ENCODE results near the gene BCAR1.
"Not testable (repeated sequence)": the region's sequence is repeated elsewhere in the genome, so short reads cannot be mapped to it uniquely, and the experiment has no call there.

The BCAR1 gene

DNA sequence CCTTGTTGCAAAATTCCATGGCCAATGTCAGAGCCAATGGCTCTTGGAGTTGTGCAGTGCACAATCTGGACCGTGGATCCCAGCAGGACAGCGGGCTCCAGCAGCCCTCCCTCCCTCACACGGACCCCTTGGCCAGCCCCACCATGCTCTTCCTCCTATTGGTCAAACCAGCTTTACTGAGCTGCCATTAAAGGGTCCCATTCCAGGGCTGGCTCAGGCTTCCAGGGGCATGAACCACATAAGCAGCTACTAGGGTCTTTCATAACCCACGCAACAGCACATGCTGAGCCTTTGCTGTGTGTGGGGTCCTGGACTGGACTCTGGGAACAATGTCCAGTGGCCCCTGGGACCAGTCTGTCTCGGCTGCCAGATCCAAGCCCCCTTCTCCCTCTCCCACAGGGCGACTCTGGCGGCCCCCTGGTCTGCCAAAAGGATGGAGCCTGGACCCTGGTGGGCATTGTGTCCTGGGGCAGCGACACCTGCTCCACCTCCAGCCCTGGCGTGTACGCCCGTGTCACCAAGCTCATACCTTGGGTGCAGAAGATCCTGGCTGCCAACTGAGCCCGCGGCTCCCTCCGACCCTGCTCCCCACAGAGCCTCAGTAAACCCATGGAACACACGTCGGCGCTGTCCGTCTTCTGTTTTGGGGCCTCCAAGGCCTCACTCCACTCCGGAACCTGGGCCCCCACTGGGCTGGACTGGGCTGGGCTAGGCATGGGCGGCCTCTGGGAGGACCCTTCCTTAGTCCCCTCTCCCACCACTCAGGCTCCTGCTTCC, 26.9 kb downstream of the BCAR1 start:
- peak; percentile 44 for DNase-seq (ENCODE audit: low spot score)

DNA sequence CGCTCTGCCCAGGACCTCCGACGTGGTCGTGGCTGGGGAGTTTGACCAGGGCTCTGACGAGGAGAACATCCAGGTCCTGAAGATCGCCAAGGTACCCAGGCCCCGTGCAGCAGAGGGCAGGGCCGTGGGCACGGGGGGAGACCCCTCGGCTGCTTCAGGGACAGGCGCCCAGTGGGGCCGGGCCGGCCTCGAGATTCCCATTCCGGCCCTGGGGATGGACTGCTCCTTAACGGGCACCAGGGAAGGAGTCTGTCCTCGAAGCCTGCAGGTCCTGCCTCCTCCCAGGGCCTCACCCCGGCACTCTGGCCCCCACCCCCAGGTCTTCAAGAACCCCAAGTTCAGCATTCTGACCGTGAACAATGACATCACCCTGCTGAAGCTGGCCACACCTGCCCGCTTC, 28.3 kb downstream of the BCAR1 start:
- DNase-seq (ENCODE audit: low spot score): not testable (repeated sequence)

DNA sequence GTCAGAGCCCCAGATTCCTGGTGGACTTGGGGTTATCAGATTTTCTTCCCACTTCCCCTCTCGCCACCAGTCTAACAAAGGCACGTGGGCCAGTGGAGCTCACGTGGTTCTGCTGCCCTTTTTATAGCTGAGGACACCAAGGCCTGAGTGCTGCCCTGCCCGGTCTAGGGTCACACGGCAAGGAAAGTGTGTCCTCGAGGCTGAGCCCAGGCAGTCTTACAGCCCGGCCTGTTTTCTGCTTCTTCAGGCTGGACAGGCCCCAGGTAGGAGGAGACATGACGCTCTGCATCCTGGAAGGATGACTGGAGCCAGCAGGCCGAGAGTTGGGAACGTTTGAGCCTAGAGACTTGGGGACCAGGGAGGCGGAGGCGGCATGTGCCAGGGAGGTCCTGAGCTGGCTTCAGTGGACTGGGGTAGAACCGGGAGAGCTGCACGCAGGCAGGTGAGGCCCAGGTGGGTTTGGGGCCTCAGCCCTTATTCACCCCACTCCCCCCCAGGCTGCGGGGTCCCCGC, 29.1 kb downstream of the BCAR1 start:
- DNase-seq (ENCODE audit: low spot score): peak; percentile 45

DNA sequence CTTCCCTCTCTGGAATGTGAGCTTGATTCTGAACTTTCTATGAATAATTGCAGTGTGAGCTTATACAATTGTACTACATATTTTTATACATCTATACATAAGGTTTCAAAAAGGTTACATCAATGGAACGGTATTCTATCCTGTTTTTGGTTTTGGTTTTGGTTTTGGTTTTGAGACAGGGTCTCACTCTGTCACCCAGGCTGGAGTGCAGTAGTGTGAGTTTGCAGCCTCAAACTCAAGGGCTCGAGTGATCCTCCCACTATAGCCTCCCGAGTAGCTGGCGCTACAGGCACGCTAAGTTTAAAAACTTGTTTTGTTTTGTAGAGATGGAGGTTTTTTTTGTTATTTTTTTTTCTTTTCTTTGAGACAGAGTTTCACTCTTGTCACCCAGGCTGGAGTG, 31.6 kb downstream of the BCAR1 start:
- DNase-seq (ENCODE audit: low spot score): no peak

DNA sequence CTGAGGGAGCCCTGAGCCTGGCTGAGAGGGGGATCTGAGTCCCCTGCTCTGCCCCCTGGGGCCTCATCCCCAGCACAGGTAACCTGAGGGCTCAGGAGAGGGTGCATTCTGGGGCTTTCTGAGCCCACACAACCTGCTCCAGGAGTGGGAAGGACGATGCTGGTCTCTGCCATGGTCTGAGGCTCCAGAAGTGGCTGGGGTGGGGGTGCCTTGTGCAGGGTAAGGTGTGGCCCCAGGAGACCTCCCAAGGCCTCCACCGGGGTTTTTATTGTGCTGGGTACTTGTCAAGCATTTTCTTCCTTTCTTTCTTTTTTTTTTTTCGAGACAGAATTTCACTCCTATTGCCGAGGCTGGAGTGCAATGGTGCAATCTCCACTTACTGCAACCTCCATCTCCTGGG, 32.3 kb downstream of the BCAR1 start:
- no peak for DNase-seq (ENCODE audit: low spot score)

DNA sequence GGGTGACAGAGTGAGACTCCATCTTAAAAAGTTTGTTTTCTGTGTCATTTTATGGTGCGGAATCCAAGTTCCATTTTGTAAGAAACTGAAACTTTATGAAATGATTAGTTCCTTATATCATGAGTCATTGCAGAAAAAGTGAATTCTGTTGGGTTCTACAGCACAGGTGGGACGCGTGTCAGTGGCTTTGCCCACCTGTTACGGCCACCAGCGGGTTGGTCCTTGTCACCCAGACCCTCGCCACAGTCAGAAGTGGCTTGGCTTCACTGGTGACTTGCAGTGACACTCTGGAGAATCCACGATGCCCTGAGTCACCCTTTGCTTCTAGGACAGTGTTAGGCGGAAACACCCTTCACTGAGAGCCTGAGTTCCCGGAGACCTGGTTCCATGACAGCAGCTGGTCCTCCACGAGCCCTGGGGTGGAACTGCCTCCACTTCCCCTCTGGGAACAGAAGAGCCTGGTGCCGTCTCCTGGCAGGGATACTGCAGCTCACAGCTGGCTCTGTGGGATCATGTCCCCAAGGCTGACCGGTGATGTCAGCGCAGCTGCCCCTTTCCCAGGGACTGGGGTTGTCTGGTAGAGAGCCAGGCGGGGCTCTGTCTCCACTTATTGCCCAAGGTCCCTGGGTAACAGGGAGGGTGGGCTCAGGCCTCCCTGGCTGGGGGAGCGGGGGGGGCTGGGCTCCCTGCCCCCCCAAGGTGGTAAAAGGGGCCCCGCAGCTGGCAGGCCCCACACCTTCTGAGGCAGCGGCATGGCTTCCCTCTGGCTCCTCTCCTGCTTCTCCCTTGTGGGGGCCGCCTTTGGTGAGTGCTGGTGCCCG, 33.0 kb downstream of the BCAR1 start, which contains the start of gene CTRB1:
CTRB1 (plus strand) TSS at position 733 of the 821 bp plus-strand sequence; CDS start at position 753, 20 bp downstream.
- DNase-seq (ENCODE audit: low spot score): peak; percentile 44

DNA sequence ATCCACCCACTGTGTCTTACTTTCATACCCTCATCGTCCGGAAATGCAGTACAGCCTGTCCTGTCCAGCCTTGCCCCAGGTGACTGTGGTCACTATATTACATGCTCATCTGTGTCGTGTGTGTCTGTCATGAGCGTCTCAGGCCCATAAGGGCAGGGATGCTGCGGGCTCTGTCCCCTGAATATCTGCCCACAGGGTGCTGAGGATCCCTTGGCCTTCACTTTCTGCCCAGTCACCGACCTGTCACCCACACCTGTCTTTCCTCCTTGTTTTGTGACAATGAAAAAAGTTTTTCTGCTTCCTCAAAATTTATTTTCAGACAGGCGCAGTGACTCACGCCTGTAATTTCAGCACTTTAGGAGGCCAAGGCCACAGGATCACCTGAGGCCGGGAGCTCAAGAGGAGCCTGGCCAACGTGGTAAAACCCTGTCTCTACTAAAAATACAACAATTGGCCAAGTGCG, 34.0 kb downstream of the BCAR1 start:
- no peak for DNase-seq (ENCODE audit: low spot score)

DNA sequence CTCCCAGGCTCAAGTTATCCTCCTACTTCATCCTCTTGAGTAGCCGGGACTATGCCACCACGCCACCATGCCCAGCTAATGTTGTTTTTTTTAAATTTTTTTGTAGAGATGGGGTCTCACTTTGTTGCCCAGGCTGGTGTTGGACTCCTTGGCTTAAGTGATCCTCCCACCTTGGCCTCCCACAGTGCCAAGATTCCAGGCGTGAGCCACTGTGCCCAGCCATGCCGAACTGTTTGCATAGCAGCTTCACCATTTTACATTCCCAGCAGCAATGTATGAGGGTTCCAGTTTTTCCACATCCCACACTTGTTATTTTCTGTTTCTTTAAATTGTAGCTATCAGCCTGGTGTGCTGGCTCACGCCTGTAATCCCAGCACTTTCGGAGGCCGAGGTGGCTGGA, 34.8 kb downstream of the BCAR1 start:
- no peak for DNase-seq (ENCODE audit: low spot score)

DNA sequence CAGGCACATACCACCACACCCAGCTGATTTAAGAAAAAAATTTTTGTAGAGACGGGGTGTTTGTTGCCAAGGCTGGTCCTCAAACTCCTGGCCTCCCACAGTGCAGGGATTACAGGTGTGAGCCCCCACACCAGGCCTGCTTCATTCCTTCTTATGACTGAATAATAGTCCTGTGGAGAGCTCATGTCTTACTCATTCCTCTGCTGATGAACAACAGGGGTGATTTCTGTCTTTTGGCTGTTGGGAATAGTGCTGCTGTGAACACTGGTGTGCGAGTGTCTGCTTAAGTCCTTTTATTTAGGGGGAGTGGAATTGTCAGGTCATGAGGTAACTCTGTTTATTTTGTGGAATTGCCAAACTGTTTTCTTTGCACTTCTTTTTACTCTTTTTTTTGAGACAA, 35.3 kb downstream of the BCAR1 start:
- no peak for DNase-seq (ENCODE audit: low spot score)

DNA sequence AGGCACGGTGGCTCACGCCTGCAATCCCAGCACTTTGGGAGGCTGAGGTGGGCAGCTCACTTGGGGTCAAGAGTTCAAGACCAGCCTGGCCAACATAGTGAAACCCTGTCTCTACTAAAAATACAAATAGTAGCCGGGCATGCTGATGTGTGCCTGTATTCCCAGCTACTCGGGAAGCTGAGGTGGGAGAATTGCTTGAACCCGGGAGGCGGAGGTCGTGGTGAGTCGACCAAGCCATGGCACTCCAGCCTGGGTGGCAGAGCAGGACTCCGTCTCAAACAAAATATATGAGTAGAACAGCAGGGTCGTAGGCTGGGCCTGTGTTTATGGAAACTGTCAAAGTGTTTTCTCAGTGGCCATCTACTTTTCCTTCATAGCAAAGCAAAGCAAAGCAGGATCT, 40.1 kb downstream of the BCAR1 start:
- not testable (repeated sequence) for DNase-seq (ENCODE audit: low spot score)

DNA sequence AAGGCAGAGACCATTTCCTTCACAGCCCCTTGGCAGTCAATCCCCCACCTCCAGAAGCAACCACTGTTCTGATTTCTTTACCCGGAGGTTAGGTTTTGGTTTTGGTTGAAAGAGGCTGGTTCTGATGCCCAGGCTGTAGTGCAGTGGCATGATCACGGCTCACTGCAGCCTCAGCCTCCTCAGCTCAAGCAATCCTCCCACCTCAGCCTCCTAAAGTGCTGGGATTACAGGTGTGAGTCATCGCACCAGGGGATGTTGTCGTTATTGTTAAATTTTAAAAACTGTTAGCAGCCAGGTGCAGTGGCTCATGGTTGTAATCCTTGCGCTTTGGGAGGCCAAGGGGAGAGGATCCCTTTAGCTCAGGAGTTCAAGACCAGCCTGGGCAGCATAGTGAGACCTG, 41.5 kb downstream of the BCAR1 start:
- DNase-seq (ENCODE audit: low spot score): no peak

DNA sequence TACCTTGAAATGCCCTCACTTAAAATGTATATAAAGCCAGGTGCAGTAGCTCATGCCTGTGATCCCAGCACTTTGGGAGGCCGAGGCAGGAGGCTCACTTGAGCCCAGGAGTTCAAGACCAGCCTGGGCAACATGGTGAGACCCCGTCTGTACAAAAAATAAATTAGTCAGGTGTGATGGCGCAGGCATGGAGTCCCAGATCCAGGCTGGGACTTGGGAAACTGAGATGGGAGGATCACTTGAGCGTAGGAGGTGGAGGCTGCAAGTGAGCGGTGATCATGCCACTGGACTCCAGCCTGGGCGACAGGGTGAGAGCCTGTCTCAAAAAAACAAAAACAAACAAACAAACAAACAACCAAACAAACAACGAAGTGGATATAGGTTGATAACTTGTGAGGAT, 41.9 kb downstream of the BCAR1 start:
- not testable (repeated sequence) for DNase-seq (ENCODE audit: low spot score)

DNA sequence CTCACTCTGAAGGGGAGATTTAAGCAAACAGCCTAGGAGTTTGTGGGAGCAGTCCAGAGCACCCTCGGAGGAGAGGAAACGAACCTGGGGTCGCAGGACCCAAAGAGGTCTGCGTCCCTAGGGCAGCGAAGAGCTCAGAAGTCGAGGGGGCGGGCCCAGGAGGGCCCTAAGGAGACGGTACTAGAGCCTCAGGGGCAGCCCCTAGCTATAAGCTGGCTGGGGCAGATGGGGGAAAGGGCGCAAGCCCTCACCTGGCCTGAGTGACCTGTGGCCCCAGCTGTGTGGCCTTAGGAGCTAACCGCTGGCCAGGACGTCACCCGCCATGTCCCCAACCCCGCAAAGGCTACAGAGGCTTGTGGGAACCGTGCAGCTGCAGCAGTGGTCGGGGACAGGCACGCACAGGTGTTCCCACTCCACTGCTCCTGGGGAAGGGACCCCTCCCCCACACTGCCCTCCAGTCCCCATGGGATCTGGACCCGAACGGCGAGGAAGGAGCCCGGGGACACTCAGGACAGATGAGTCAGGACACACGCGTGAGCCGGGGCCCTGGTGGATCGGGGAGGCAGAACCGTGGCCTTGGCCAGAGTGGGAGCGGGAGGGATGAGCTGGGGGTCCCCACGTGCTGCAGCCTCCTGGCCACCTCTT, 42.4 kb downstream of the BCAR1 start:
- no peak for DNase-seq (ENCODE audit: low spot score)

DNA sequence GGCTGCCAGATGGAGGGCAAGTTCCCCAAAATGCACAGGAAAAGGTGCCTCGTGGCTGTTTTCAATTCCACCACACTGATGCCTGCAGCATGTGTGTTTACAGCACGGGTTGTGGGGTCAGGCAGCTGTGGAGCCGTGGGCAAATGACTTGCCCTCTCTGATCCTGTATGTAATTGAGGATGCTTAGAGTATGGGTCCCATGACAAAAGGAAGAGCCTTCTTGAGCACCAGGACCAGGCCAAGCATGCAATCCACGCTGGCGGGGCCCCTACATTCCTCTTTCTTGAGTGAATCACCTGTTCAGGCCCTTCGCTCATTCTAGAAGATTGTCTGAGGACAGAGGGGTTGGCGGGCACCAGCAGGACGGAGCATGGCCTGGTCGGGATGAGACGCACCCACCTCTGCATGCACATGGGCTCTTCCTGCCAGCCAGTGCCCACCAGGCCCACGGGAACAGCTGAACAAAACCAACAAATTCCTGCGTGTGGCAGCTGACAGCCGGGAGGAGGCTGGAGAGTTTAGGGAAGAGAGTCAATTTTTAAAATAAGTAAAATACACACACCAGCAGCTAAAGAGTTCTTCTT, 43.1 kb downstream of the BCAR1 start:
- DNase-seq (ENCODE audit: low spot score): no peak

DNA sequence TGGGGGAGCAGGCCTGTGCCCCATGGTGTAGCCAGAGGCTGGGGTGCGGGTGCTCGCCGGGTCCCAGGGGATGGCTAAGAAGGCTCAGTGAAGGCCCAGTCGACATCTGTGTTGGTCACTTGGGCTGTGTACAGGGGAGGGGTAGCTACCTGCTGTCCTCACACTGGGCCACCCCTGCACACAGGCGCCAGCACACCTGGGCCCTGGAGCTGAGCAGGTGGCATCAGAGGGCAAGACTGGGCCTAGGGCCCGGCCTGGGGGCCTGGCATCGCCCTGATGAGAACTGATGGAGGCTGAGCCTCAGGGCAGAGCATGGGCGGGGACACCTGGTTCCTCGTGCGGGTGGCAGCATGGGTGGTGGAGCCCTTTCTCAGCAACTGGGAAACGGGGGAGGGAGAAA, 43.6 kb downstream of the BCAR1 start:
- DNase-seq (ENCODE audit: low spot score): no peak

DNA sequence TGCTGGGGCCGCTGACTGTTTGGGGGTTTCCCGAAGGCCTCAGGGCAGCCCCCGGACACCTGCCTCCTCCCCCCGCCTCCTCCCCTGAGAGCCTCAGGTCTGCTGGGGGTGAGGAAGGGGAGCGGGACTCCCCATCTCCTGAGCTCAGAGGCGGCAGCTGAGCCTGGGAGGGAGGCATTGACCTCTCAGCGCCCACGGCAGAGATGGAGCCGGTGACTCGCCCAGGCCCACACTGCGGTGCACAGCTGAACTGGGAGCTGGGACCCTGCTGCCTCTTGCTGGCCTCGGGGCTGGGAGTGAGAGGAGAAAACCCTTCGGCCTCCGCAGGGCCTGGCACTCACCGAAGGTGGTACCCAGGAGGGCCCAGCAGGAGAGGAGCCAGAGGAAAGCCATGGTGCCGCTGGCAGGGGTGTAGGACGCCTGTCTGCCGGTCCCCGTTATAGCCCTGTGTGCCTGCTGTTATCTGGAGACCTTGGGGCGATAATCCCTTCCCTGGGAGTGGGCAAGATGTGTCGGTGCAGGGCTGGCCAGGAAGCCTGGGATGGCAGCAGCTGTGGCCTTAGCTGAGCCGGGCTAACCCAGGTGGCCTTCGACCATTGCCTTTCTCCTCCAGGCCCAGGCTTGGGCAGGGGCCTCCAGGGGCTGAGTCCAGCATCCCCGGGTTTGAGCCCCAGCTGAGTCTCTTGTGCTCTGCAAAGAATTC, 44.5 kb downstream of the BCAR1 start, which contains the start of gene CTRB2:
CTRB2 (minus strand) TSS at position 413 of the 703 bp plus-strand sequence; CDS start at position 393, 20 bp downstream.
- DNase-seq (ENCODE audit: low spot score): no peak

DNA sequence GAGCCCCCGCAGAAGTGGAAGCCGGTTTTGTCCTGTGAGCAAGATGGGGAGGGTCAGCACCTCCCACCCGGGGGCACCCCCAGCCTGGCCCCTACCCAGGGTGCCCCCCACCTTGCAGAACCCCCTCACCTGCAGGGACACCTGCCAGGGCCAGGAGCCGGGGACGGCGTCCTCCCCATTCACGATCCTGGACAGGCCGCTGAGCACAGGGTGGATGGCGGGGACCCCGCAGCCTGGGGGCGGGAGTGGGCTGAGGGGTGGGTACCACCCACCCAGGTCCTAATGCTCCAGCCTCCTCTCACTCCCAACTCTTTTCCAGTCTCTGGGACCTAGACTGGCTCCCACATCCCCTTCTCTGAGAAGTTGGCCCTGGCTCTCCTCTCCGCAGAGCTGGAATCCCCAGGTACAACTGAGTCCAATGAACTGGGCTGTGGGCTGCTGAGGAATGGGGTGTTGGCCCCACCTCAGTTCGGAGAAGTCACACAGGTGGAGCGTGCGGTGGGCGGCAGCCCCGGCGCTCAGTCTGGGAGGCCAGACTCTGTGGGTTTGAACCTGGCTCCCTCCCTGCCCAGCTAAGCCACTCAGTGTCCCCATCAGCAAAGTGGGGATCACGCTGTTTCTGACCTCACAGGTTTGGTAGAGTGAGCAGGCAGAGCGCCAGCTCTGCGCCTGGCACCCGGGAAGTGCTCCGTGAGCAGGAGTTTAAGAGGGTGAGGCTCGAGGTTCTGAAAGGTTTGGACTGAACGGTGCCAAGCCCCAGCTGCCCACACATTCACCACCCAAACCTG, 45.3 kb downstream of the BCAR1 start:
- not testable (repeated sequence) for DNase-seq (ENCODE audit: low spot score)

DNA sequence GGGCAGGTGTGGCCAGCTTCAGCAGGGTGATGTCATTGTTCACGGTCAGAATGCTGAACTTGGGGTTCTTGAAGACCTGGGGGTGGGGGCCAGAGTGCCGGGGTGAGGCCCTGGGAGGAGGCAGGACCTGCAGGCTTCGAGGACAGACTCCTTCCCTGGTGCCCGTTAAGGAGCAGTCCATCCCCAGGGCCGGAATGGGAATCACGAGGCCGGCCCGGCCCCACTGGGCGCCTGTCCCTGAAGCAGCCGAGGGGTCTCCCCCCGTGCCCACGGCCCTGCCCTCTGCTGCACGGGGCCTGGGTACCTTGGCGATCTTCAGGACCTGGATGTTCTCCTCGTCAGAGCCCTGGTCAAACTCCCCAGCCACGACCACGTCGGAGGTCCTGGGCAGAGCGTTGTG, 46.0 kb downstream of the BCAR1 start:
- DNase-seq (ENCODE audit: low spot score): not testable (repeated sequence)

DNA sequence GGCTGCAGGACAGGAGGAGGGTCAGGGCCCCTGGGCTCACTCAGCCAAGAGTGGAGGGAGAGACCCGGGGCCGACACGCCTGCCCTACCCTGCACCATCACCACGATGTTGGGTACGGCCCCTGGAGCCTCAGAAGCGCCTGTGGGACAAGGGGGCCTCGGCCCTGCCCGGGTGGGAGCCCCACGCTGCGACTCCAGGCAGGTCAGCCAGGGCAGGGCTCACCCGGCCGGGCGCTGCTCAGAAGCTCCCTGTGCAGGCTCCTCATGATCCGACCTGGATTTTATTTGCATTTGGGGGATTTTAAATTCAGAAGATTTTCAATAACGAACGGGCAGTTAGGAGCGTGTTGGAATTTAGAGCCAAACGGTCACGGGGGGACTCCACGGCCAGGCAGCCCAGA, 46.5 kb downstream of the BCAR1 start:
- not testable (repeated sequence) for DNase-seq (ENCODE audit: low spot score)

DNA sequence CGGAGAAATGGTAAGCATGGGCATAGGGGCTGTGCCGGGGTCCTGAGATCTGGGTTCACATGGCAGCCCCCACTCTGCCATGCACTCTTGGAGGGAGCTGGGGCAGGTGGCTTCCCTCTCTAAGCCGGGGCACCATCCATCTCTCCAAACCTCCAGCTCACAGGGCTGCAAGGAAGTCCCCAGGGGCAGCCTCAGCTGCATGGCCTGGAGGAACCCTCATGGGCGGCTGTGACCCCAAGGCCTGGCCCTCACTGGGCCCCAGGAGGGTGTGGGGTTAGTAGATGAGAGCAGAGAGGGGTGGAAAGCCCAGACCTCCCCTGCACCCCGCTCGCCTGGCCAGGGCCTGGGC, 47.0 kb downstream of the BCAR1 start:
- no peak for DNase-seq (ENCODE audit: low spot score)

Measured in ecto neural progenitor cell (in vitro differentiated cells).